Liver (tissue), 3 donors: Measurements from ENCODE around the gene ADGRA1.

ENCODE experiments used
- CTCF ChIP-seq: fragments of 150-350 bp; IDR thresholded peaks from 2 replicates; pipeline ENCODE4 v1.5.1; 2017; ENCODE audit warnings: improper control_type of control experiment, low read depth, low read length; ENCODE audit not compliant: missing input control
- FOXA1 ChIP-seq: IDR thresholded peaks from 2 replicates; pipeline ENCODE4 v1.6.1; 2016; ENCODE audit warnings: antibody characterized with exemption
- JUND ChIP-seq, 2 donors: IDR thresholded peaks; 2 replicates each; pipeline ENCODE4 v1.6.1; 2016; ENCODE audit warnings: antibody characterized with exemption in 2 of 2
- MAX ChIP-seq: IDR thresholded peaks from 2 replicates; pipeline ENCODE4 v1.6.1; 2016; ENCODE audit warnings: antibody characterized with exemption
- RAD21 ChIP-seq, 2 donors: IDR thresholded peaks; 2 replicates each; pipeline ENCODE4 v1.6.1; 2016; ENCODE audit warnings: antibody characterized with exemption in 2 of 2, mild to moderate bottlenecking in 2 of 2
- REST ChIP-seq: IDR thresholded peaks from 2 replicates; pipeline ENCODE4 v1.6.1; 2016; ENCODE audit warnings: antibody characterized with exemption, mild to moderate bottlenecking
- RXRA ChIP-seq, 2 donors: IDR thresholded peaks; 2 replicates each; pipeline ENCODE4 v1.6.1; 2017 to 2018; ENCODE audit warnings: antibody characterized with exemption in 2 of 2, mild to moderate bottlenecking in 1 of 2
- SP1 ChIP-seq: IDR thresholded peaks from 2 replicates; pipeline ENCODE4 v1.6.1; 2018; ENCODE audit warnings: antibody characterized with exemption, mild to moderate bottlenecking
- TAF1 ChIP-seq: conservative IDR thresholded peaks from 2 replicates; pipeline ENCODE4 v1.6.1; 2016; ENCODE audit warnings: antibody characterized with exemption, mild to moderate bottlenecking
- YY1 ChIP-seq: IDR thresholded peaks from 2 replicates; pipeline ENCODE4 v1.6.1; 2016; ENCODE audit warnings: antibody characterized with exemption, mild to moderate bottlenecking
- TF ChIP-seq, protein P1 (sequence below): IDR thresholded peaks from 2 replicates; pipeline ENCODE4 v1.6.1; 2016; ENCODE audit warnings: antibody characterized with exemption
- TF ChIP-seq, protein P2 (sequence below): IDR thresholded peaks from 2 replicates; pipeline ENCODE4 v1.6.1; 2016; ENCODE audit warnings: antibody characterized with exemption
- donor health status: healthy.
- donor health status: healthy.

DNA sequence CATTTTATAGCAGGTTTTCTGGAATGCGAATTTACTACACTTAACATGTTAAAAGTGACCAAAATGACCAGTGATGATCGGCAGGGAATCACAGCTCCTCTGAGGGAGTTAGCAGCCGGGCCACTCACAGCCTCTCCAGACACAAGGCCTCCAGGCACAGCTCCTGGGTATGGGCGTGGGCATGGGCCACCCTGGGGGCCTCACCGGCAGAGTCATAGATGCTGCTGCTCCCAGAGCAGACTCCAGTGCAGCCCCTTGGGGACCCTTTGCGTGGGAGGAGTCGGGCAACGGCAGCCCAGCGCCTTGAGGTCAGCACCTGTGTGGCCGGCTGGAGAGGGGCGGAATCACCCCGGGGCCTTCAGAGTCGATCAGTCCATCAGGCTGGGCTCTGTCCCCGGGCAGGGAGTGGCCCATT, 80.9 kb downstream of the ADGRA1 start:
- TF ChIP-seq YY1, result no peak
- TF ChIP-seq CTCF, result no peak
- no peak for TF ChIP-seq RAD21 (IDR thresholded peaks at IDR 0.05)
- TF ChIP-seq RXRA (IDR thresholded peaks at IDR 0.05), result no peak
- TF ChIP-seq, protein P1, sequence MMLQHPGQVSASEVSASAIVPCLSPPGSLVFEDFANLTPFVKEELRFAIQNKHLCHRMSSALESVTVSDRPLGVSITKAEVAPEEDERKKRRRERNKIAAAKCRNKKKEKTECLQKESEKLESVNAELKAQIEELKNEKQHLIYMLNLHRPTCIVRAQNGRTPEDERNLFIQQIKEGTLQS, result no peak
- no peak for TF ChIP-seq MAX
- no peak for TF ChIP-seq SP1
- TF ChIP-seq, protein P2, sequence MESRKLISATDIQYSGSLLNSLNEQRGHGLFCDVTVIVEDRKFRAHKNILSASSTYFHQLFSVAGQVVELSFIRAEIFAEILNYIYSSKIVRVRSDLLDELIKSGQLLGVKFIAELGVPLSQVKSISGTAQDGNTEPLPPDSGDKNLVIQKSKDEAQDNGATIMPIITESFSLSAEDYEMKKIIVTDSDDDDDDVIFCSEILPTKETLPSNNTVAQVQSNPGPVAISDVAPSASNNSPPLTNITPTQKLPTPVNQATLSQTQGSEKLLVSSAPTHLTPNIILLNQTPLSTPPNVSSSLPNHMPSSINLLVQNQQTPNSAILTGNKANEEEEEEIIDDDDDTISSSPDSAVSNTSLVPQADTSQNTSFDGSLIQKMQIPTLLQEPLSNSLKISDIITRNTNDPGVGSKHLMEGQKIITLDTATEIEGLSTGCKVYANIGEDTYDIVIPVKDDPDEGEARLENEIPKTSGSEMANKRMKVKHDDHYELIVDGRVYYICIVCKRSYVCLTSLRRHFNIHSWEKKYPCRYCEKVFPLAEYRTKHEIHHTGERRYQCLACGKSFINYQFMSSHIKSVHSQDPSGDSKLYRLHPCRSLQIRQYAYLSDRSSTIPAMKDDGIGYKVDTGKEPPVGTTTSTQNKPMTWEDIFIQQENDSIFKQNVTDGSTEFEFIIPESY, result no peak
- no peak for TF ChIP-seq REST
- no peak for TF ChIP-seq TAF1
- no peak for TF ChIP-seq FOXA1
- TF ChIP-seq JUND (IDR thresholded peaks at IDR 0.05), result no peak
